Prostate gland (tissue), 2 donors: ENCODE results near the gene HDHD5. TPM values are rescaled to one million over a fixed set of nuclear protein-coding genes. Genes with fewer than 3 reads are reported as not detected.

Experiments used
- DNase-seq: peaks from one replicate; pipeline ENCODE4 v3.0.0-alpha.2; 2019; ENCODE audit warnings: low spot score
- H3K27ac ChIP-seq, 2 donors: fragments of 200-600 bp; sonication (generic); 2 replicates each; pipeline ENCODE4 v1.5.1; 2017 to 2019
- H3K27me3 ChIP-seq: fragments of 200-600 bp; sonication (generic); replicated peaks from 2 replicates; pipeline ENCODE4 v1.5.1; 2019; ENCODE audit not compliant: insufficient read depth
- H3K36me3 ChIP-seq, 2 donors: fragments of 200-600 bp; sonication (generic); 1 replicate in 1 of 2; 2 replicates in 1 of 2; pipeline versions ENCODE4 v1.5.1 to v1.8.1; 2017 to 2019
- H3K4me1 ChIP-seq: fragments of 200-600 bp; sonication (generic); replicated peaks from 2 replicates; pipeline ENCODE4 v1.5.1; 2019
- H3K4me3 ChIP-seq, 2 donors: fragments of 200-600 bp; sonication (generic); 2 replicates each; pipeline ENCODE4 v1.5.1; 2017 to 2019
- H3K9me3 ChIP-seq: fragments of 200-600 bp; sonication (generic); 2 replicates; pipeline ENCODE4 v1.5.1; 2017
- CTCF ChIP-seq, 4 experiments: fragments of 200-600 bp in 2 of 4; fragments of 450-650 bp in 2 of 4; sonication (generic) in 2 of 4; IDR thresholded peaks; 1 replicate in 3 of 4; 2 replicates in 1 of 4; pipeline ENCODE4 v1.5.1; 2016 to 2019; ENCODE audit warnings: antibody characterized with exemption in 4 of 4, mild to moderate bottlenecking in 2 of 4, moderate library complexity in 2 of 4
- POLR2A ChIP-seq: fragments of 450-650 bp; IDR thresholded peaks from one replicate; pipeline ENCODE4 v1.6.1; 2016; ENCODE audit warnings: antibody characterized with exemption, mild to moderate bottlenecking
- POLR2AphosphoS5 ChIP-seq: sonication (generic); formaldehyde crosslinking; IDR thresholded peaks from one replicate; pipeline ENCODE4 v1.6.1; 2017; ENCODE audit warnings: antibody characterized with exemption
- WGBS: methylation state at CpG from one replicate; pipeline ENCODE4 v1.1.5; 2018; 5-methylcytosine and 5-hydroxymethylcytosine counted together
- intact Hi-C: fragments of 100-400 bp; cut with DNase I; formaldehyde crosslinking; loops from one replicate; pipeline ENCODE4 v1.14.2; 2022
- total RNA-seq, 2 donors: library from RNA; depleted of rRNA; stranded (reverse); fragments of >200 nt; gene quantifications; one replicate each; pipeline ENCODE4 v1.1.0, GENCODE V29; 2016

HDHD5 gene
- total RNA-seq, 2 donors from 2014 or later, result 38.7 to 51.6 TPM

GRCh38 chr22:17137170-17137569, 21.9 kb downstream of the HDHD5 start:
- H3K27me3 ChIP-seq, result no peaks in the 10 kb centered on the region
- no peak for DNase-seq
- no peak for TF ChIP-seq POLR2A
- no peak for TF ChIP-seq CTCF (IDR thresholded peaks at IDR 0.05)
- no peak for TF ChIP-seq POLR2AphosphoS5
- WGBS, result 80% methylated on average over 4 of the region's 4 CpGs
- no peaks in the 10 kb centered on the region for H3K9me3 ChIP-seq
- H3K27ac ChIP-seq, result no peak overlapping the region
- no peaks in the 10 kb centered on the region for H3K4me1 ChIP-seq
- H3K4me3 ChIP-seq, result no peak overlapping the region
- intact Hi-C loops, result no loop called here
- H3K36me3 ChIP-seq, result no peaks in the 10 kb centered on the region

GRCh38 chr22:17135153-17135760, 23.8 kb downstream of the HDHD5 start:
- Histone ChIP-seq H3K9me3 (no peaks in the 10 kb centered on the region), H3K27me3 (no peaks in the 10 kb centered on the region), H3K36me3 (no peaks in the 10 kb centered on the region), H3K4me3 (no peak overlapping the region), H3K27ac (no peak overlapping the region), H3K4me1 (no peaks in the 10 kb centered on the region)
- no peak for TF ChIP-seq CTCF (IDR thresholded peaks at IDR 0.05)
- TF ChIP-seq POLR2AphosphoS5, result no peak
- TF ChIP-seq POLR2A, result no peak
- intact Hi-C loops, result no loop called here
- DNase-seq, result no peak
- WGBS, result 84% methylated on average over 15 of the region's 15 CpGs

- 70% methylated on average over 2 of the region's 7 CpGs for WGBS
- intact Hi-C loops, result no loop called here
- Histone ChIP-seq H3K4me1 (no peaks in the 10 kb centered on the region), H3K4me3 (no peak overlapping the region), H3K27ac (no peak overlapping the region), H3K9me3 (no peaks in the 10 kb centered on the region), H3K36me3 (no peaks in the 10 kb centered on the region), H3K27me3 (no peaks in the 10 kb centered on the region)
- TF ChIP-seq POLR2AphosphoS5, result no peak
- TF ChIP-seq CTCF (IDR thresholded peaks at IDR 0.05), result no peak
- TF ChIP-seq POLR2A, result no peak
- DNase-seq, result no peak
Observed at GRCh38 chr22:17133137-17133536, 25.9 kb downstream of the HDHD5 start.

- Histone ChIP-seq H3K27ac (no peak overlapping the region), H3K36me3 (no peaks in the 10 kb centered on the region), H3K4me1 (no peaks in the 10 kb centered on the region), H3K4me3 (no peak overlapping the region), H3K9me3 (no peaks in the 10 kb centered on the region), H3K27me3 (no peaks in the 10 kb centered on the region)
- TF ChIP-seq POLR2A, result no peak
- TF ChIP-seq POLR2AphosphoS5, result no peak
- TF ChIP-seq CTCF (IDR thresholded peaks at IDR 0.05), result no peak
- WGBS, result 55% methylated on average over 2 of the region's 2 CpGs
- intact Hi-C loops, result no loop called here
- no peak for DNase-seq
Observed at GRCh38 chr22:17132112-17132511, 27.0 kb downstream of the HDHD5 start.

GRCh38 chr22:17131686-17132085, 27.4 kb downstream of the HDHD5 start:
- no peak for TF ChIP-seq CTCF (IDR thresholded peaks at IDR 0.05)
- TF ChIP-seq POLR2A, result no peak
- TF ChIP-seq POLR2AphosphoS5, result no peak
- Histone ChIP-seq H3K27ac (no peak overlapping the region), H3K4me1 (no peaks in the 10 kb centered on the region), H3K27me3 (no peaks in the 10 kb centered on the region), H3K4me3 (no peak overlapping the region), H3K9me3 (no peaks in the 10 kb centered on the region), H3K36me3 (no peaks in the 10 kb centered on the region)
- DNase-seq, result no peak
- WGBS, result 57% methylated on average over 5 of the region's 5 CpGs
- intact Hi-C loops, result no loop called here
